ENCODE results near the gene CREB3L2.
"Not testable (repeated sequence)": the region's sequence is repeated elsewhere in the genome, so short reads cannot be mapped to it uniquely, and the experiment has no call there.

- TF ChIP-seq TARDBP (IDR thresholded peaks at IDR 0.05); CTBP1 (IDR thresholded peaks at IDR 0.05; ENCODE audit: borderline replicate concordance); FOXM1 (IDR thresholded peaks at IDR 0.05; ENCODE audit: borderline replicate concordance); HDGF (IDR thresholded peaks at IDR 0.05; ENCODE audit: borderline replicate concordance); ELF4 (IDR thresholded peaks at IDR 0.05); SUZ12 (IDR thresholded peaks at IDR 0.05); PKNOX1 (IDR thresholded peaks at IDR 0.05); SP1 (IDR thresholded peaks at IDR 0.05); LEF1 (IDR thresholded peaks at IDR 0.05; ENCODE audit: borderline replicate concordance); BHLHE40 (IDR thresholded peaks at IDR 0.05; ENCODE audit: borderline replicate concordance): not testable (repeated sequence)
Observed at GRCh38 chr7:137831555-137831954, 170.3 kb downstream of the CREB3L2 start.

Data from HEK293T (cell line).